Right atrium auricular region (tissue), 2 donors: ENCODE data around the gene RADX. TPM values are rescaled to one million over a fixed set of nuclear protein-coding genes. Genes with fewer than 3 reads are reported as not detected.
A peak's percentile ranks its signal among the peaks of the same experiment; 100 is the strongest.

Experiments used
- DNase-seq: peaks from one replicate; pipeline ENCODE4 v3.0.0-alpha.2; 2019; ENCODE audit warnings: low spot score
- H3K27ac ChIP-seq, 2 donors: fragments of 200-600 bp; sonication (generic); 1 replicate in 1 of 2; 2 replicates in 1 of 2; pipeline ENCODE4 v1.5.1; 2016 to 2019
- H3K27me3 ChIP-seq, 2 donors: fragments of 200-600 bp; sonication (generic); one replicate each; pipeline versions ENCODE4 v1.5.1 to v1.6.0; 2017 to 2019
- H3K36me3 ChIP-seq: fragments of 200-600 bp; sonication (generic); one replicate; pipeline ENCODE4 v1.5.1; 2016
- H3K4me1 ChIP-seq, 2 donors: fragments of 200-600 bp; sonication (generic); one replicate each; pipeline versions ENCODE4 v1.5.1 to v1.6.0; 2017 to 2019
- H3K4me3 ChIP-seq, 2 donors: fragments of 200-600 bp; sonication (generic); 1 replicate in 1 of 2; 2 replicates in 1 of 2; pipeline ENCODE4 v1.5.1; 2017 to 2019; ENCODE audit warnings: mild to moderate bottlenecking in 1 of 2, moderate library complexity in 1 of 2
- H3K9me3 ChIP-seq, 2 donors: fragments of 200-600 bp; sonication (generic); one replicate each; pipeline ENCODE4 v1.5.1; 2019
- total RNA-seq, 2 donors: library from RNA; depleted of rRNA; stranded (reverse); fragments of >200 nt; gene quantifications; one replicate each; pipeline ENCODE4 v1.1.0, GENCODE V29; 2016
- TF ChIP-seq, protein P1 (sequence below), 2 donors: fragments of 200-600 bp; sonication (generic); IDR thresholded peaks; one replicate each; pipeline ENCODE4 v1.5.1; 2019; ENCODE audit warnings: antibody characterized with exemption in 2 of 2

Gene RADX
- total RNA-seq, 2 donors from 2014 or later: 0.67 to 1.8 TPM

DNA sequence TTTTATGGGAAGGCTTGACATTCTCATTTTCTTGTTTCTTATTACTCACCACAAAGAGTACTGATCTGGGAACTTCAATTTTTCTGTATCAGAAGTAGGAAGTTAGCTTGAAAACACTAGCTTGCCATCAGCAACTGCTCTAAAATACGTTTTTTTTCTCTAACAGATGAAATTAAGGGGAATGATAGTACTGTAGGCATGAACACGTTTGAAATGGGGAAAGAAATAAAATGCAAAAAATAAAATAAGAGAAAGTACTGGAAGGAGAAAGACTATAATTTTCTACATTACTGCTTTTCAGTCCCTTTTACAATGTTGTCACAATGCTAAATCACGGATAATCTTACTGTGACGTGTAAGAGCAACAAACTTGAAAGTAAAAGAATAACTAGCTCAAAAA lies 1.5 kb downstream of the RADX start:
- TF ChIP-seq, protein P1, sequence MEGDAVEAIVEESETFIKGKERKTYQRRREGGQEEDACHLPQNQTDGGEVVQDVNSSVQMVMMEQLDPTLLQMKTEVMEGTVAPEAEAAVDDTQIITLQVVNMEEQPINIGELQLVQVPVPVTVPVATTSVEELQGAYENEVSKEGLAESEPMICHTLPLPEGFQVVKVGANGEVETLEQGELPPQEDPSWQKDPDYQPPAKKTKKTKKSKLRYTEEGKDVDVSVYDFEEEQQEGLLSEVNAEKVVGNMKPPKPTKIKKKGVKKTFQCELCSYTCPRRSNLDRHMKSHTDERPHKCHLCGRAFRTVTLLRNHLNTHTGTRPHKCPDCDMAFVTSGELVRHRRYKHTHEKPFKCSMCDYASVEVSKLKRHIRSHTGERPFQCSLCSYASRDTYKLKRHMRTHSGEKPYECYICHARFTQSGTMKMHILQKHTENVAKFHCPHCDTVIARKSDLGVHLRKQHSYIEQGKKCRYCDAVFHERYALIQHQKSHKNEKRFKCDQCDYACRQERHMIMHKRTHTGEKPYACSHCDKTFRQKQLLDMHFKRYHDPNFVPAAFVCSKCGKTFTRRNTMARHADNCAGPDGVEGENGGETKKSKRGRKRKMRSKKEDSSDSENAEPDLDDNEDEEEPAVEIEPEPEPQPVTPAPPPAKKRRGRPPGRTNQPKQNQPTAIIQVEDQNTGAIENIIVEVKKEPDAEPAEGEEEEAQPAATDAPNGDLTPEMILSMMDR (IDR thresholded peaks at IDR 0.05): no peak
- Histone ChIP-seq H3K4me3 (peak overlapping the region in 1 of 2 donors; percentile 50), H3K4me1 (no peaks in the 10 kb centered on the region), H3K9me3 (no peaks in the 10 kb centered on the region), H3K27me3 (no peaks in the 10 kb centered on the region), H3K27ac (no peak overlapping the region), H3K36me3 (no peaks in the 10 kb centered on the region)
- no peak for DNase-seq

DNA sequence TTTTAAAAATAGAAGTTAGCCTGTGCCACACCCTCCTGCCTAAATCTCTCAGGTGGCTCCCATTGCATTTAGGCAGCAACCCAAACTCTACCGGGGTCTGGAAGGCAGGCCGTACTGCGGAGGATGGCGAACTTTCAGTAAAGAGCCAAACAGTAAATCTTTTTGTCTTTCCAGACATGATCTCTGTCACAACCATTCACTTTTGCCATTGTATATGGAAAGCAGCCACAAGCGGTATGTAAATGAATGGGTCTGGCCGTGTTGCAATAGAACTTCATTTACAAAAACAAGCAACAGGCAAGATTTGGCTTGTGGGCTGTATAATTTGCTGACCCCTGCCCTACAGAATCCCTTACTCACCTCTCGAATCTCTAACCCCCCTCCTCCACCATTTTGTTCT lies 3.3 kb downstream of the RADX start:
- H3K4me1 ChIP-seq: no peaks in the 10 kb centered on the region
- H3K36me3 ChIP-seq: no peaks in the 10 kb centered on the region
- no peaks in the 10 kb centered on the region for H3K27me3 ChIP-seq
- H3K27ac ChIP-seq: no peak overlapping the region
- DNase-seq: no peak
- TF ChIP-seq, protein P1 (IDR thresholded peaks at IDR 0.05): no peak
- no peaks in the 10 kb centered on the region for H3K9me3 ChIP-seq
- no peak overlapping the region for H3K4me3 ChIP-seq

DNA sequence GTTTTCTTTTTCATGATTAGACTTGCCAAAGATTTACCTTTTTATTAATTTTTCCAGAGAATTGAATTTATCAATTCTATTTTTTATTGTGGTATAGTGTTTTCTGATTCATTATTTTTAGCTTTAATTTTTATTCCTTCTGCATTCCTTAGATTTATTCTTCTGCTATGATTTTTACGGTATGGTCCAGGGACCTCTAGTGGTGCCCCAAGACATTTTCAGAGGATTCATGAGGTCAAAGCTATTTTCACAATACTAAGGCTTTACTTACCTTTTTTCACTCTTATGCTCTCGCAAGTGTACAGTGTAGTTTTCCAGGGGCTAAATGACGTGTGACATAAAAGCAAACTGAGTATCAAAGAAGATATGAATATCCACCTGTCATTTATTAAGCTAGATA lies 8.0 kb downstream of the RADX start:
- Histone ChIP-seq H3K9me3 (no peaks in the 10 kb centered on the region), H3K36me3 (no peaks in the 10 kb centered on the region), H3K4me3 (no peak overlapping the region), H3K4me1 (no peaks in the 10 kb centered on the region), H3K27me3 (no peaks in the 10 kb centered on the region), H3K27ac (no peak overlapping the region)
- TF ChIP-seq, protein P1 (IDR thresholded peaks at IDR 0.05): peak in 1 of 2 donors; percentile 43
- no peak for DNase-seq

DNA sequence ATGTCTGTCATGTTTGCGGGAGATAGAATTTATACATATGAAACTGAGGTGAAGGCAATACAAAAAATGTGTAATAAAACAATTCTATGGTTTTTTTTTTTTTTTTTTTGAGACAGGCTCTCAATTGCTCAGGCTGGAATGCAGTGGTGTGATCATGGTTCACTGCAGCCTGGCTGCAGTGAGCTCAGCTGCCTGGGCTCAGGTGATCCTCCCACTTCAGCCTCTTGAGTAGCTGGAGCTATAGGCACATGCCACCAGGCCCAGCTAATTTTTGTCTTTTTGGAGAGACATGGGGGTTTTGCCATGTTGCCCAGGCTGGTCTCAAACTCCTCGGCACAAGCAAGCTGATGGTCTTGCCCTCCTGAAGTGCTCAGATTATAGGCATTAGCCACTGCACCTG lies 10.1 kb downstream of the RADX start:
- no peaks in the 10 kb centered on the region for H3K27me3 ChIP-seq
- H3K27ac ChIP-seq: no peak overlapping the region
- TF ChIP-seq, protein P1 (IDR thresholded peaks at IDR 0.05): no peak
- H3K4me3 ChIP-seq: no peak overlapping the region
- no peaks in the 10 kb centered on the region for H3K4me1 ChIP-seq
- H3K9me3 ChIP-seq: no peaks in the 10 kb centered on the region
- H3K36me3 ChIP-seq: no peaks in the 10 kb centered on the region
- no peak for DNase-seq

DNA sequence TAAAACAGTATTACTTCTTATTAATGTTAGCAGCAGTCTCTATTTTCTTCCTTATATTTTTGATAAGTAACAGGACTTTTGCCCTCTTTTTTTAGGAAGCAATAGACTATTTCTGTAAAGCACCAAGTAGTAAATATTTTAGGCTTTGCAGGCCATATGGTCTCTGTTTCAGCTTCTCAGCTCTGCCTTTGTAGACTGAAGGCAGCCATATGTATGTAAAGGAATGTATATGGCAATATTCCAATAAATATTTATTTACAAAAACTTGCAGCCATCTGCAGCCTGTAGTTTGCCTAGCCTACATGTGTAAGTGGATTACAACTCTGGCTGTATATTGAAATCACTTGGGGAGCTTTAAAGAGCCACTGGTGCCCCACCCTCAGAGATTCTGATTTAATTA lies 15.0 kb downstream of the RADX start:
- TF ChIP-seq, protein P1 (IDR thresholded peaks at IDR 0.05): no peak
- no peaks in the 10 kb centered on the region for H3K36me3 ChIP-seq
- no peak overlapping the region for H3K4me3 ChIP-seq
- no peaks in the 10 kb centered on the region for H3K27me3 ChIP-seq
- no peak for DNase-seq
- H3K27ac ChIP-seq: no peak overlapping the region
- no peaks in the 10 kb centered on the region for H3K4me1 ChIP-seq
- H3K9me3 ChIP-seq: no peaks in the 10 kb centered on the region

DNA sequence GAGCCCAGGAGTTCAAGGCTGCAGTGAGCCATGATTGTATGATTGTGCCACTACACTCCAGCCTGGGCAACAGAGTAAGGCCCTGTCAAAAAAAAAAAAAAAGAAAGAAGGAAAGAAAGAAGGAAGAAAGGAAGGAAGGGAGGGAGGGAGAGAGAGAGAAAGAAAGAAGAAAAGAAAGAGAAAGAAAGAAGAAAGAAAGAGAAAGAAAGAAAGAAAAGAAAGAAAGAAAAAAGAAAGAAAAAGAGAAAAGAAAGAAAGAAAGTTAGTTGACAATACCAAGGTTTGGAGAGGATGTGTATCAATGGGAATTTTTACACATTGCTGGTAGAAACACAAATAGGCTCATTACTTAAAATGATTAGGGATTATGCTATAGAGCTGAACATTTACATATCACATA lies 19.8 kb downstream of the RADX start:
- Histone ChIP-seq H3K36me3 (no peaks in the 10 kb centered on the region), H3K9me3 (no peaks in the 10 kb centered on the region), H3K27ac (no peak overlapping the region), H3K4me1 (no peaks in the 10 kb centered on the region), H3K4me3 (no peak overlapping the region), H3K27me3 (no peaks in the 10 kb centered on the region)
- no peak for DNase-seq
- TF ChIP-seq, protein P1 (IDR thresholded peaks at IDR 0.05): no peak
